GM12878 (cell line): ENCODE data around the gene IFIT1.
"Not testable (repeated sequence)": the region's sequence is repeated elsewhere in the genome, so short reads cannot be mapped to it uniquely, and the experiment has no call there.

Source experiments
- ATF2 ChIP-seq: IDR thresholded peaks from 2 replicates; pipeline ENCODE4 v1.6.1; 2012; ENCODE audit warnings: low read length, inconsistent platforms
- ESRRA ChIP-seq: IDR thresholded peaks from 2 replicates; pipeline ENCODE4 v1.6.1; 2012; ENCODE audit warnings: mild to moderate bottlenecking, low read length, improper control_type of control experiment
- NFYB ChIP-seq: IDR thresholded peaks from 2 replicates; pipeline ENCODE4 v1.6.1; 2011; ENCODE audit warnings: low read depth, mild to moderate bottlenecking, low read length, improper control_type of control experiment, moderate library complexity; ENCODE audit not compliant: insufficient read depth
- POLR2AphosphoS2 ChIP-seq: IDR thresholded peaks from 2 replicates; pipeline ENCODE4 v1.6.1; 2011; ENCODE audit warnings: low read depth, mild to moderate bottlenecking, low read length, improper control_type of control experiment, moderate library complexity
- POLR2AphosphoS5 ChIP-seq: IDR thresholded peaks from 2 replicates; pipeline ENCODE4 v1.6.1; 2011; ENCODE audit warnings: mild to moderate bottlenecking, low read length, inconsistent platforms
- YY1 ChIP-seq: IDR thresholded peaks from 2 replicates; pipeline ENCODE4 v1.6.1; 2011; ENCODE audit warnings: low read depth, mild to moderate bottlenecking, low read length
- TF ChIP-seq, protein P1 (sequence below): IDR thresholded peaks from 2 replicates; pipeline ENCODE4 v1.6.1; 2012; ENCODE audit warnings: mild to moderate bottlenecking, low read depth, low read length

DNA sequence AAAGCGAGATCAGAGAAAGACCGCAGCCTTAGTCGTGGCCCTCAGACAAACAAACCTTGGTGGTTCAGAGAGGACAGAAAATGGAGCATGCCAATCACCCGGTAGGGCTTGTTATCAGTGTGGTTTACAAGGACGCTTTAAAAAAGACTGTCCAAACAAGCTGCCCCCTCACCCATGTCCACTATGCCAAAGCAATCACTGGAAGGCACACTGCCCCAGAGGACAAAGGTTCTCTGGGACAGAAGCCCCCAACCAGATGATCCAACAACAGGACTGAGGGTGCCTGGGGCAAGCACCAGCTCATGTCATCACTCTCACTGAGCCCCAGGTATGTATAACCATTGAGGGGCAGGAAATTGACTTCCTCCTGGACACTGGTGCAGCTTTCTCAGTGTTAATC is 16.9 kb downstream of the IFIT1 start:
- not testable (repeated sequence) for TF ChIP-seq YY1, ESRRA, POLR2AphosphoS2, POLR2AphosphoS5, ATF2, NFYB
- TF ChIP-seq, protein P1, sequence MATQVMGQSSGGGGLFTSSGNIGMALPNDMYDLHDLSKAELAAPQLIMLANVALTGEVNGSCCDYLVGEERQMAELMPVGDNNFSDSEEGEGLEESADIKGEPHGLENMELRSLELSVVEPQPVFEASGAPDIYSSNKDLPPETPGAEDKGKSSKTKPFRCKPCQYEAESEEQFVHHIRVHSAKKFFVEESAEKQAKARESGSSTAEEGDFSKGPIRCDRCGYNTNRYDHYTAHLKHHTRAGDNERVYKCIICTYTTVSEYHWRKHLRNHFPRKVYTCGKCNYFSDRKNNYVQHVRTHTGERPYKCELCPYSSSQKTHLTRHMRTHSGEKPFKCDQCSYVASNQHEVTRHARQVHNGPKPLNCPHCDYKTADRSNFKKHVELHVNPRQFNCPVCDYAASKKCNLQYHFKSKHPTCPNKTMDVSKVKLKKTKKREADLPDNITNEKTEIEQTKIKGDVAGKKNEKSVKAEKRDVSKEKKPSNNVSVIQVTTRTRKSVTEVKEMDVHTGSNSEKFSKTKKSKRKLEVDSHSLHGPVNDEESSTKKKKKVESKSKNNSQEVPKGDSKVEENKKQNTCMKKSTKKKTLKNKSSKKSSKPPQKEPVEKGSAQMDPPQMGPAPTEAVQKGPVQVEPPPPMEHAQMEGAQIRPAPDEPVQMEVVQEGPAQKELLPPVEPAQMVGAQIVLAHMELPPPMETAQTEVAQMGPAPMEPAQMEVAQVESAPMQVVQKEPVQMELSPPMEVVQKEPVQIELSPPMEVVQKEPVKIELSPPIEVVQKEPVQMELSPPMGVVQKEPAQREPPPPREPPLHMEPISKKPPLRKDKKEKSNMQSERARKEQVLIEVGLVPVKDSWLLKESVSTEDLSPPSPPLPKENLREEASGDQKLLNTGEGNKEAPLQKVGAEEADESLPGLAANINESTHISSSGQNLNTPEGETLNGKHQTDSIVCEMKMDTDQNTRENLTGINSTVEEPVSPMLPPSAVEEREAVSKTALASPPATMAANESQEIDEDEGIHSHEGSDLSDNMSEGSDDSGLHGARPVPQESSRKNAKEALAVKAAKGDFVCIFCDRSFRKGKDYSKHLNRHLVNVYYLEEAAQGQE, result not testable (repeated sequence)
